ENCODE data around the gene KCNQ1.

KCNQ1 gene

DNA sequence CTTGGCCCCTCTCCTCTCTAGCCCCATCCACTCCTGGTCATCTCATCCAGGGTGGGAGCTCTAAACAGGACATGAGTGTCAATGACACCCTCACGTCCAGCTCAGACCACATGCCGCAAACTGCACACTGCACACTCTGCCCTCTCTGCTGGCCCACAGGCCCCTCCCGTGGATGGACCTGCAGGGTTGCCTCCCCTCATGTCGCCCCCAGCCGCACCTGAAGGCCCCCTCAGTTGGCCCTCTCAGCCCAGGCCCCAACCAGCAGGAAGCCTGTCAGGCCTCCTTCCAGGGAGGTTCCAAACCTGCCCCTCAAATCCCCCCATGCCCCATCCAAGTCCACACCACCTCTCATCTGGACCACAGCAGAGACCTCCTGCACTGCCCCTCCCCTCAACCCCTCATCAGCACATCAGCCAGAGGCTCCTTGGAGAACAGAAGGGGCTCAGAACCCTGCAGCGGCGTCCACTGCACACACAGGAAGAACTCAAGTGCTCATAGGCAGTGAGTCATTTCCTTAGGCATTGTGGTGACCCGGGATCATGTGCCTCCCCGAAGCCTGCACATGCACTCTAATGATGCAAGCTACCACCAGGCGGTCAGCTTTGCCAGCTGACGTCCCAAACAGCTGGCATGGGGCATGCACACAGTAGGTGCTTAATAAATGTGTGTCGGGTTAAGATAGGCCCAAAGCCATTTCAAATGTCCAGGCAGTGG, 453.7 kb downstream of the KCNQ1 start:
- DNase-seq: peak; percentile 50
